Measurements from ENCODE around the gene KIF9.

DNA sequence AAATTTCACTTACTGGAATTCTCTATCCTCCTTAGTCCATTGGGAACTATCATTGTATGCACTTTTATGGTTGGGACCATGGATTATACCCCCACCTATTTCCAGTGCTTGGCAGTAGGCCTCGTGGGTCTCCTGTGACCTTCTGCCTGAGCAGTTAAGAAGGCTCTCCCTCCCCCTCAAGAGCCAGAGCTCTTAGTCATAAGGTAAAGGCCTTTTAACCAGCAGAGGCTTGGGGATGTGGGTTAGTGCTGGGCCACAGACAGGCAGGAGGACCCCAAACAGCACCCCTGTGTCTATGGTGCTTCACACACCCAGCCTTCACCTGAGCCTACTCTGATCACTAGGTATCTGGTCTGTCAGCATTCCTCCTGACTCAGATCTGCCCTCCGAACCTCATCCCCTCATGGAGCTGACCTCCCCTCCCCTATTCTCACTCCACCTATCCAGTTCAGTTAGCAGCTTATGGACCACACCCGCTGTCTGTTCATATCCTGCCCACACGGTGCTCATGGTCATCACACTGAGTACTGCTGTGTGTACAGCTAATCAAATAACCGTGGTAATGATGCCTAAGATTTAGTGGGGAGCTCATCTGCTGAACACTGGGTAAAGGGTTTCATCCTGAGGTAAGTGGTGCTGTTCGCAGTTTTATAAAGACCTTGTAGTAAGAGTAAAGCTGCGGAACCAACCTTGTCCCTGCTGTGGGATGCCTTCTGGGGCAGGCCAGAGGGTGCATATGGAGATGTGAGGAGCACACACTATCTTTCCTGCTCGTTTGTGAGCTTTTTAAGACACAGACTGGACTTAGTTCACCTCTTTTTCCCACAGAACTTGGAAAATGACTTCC is 41.1 kb upstream of the KIF9 start:
- TF ChIP-seq TAF1 (IDR thresholded peaks at IDR 0.05; ENCODE audit: low read depth, low read length) (no peak), POLR2A (IDR thresholded peaks at IDR 0.05; ENCODE audit: low read depth, low read length) (no peak), POLR2AphosphoS5 (IDR thresholded peaks at IDR 0.05; ENCODE audit: low read depth, low read length) (no peak)

Data from GM12891 (cell line).